Renal cortical epithelial cell (primary cell): ENCODE measurements around the gene TRIM10. TPM values are rescaled to one million over a fixed set of nuclear protein-coding genes. Genes with fewer than 3 reads are reported as not detected.

Source experiments
- total RNA-seq: library from RNA; depleted of rRNA; stranded (reverse); fragments of >200 nt; gene quantifications from 2 replicates; pipeline ENCODE4 v1.2.3, GENCODE V29; 2014

The TRIM10 gene
- total RNA-seq, 1 donor from 2014 or later = not detected

Other genes starting within 250 kb of the TRIM10 start
- 611 and 802 TPM in 2 replicates for gene HLA-A, start 218.7 kb downstream of the TRIM10 start, total RNA-seq
- gene POLR1H, start 99.9 kb downstream of the TRIM10 start, total RNA-seq = 12.3 and 32.3 TPM in 2 replicates
- gene PPP1R11, start 94.0 kb downstream of the TRIM10 start, total RNA-seq = 14.1 and 22.0 TPM in 2 replicates
- gene RNF39, start 85.4 kb downstream of the TRIM10 start, total RNA-seq = 0.05 TPM in 1 of 2 replicates, not detected in the other
- not detected in 2 replicates for gene TRIM31, start 48.1 kb downstream of the TRIM10 start, total RNA-seq
- not detected in 2 replicates for gene TRIM40, start 25.1 kb downstream of the TRIM10 start, total RNA-seq
- gene TRIM15, start 2.3 kb upstream of the TRIM10 start, total RNA-seq = 0.17 TPM in 1 of 2 replicates, not detected in the other
- 23.4 and 45.6 TPM in 2 replicates for gene TRIM26, start 52.2 kb upstream of the TRIM10 start, total RNA-seq
- gene TRIM39, start 165.7 kb upstream of the TRIM10 start, total RNA-seq = 9.6 and 14.1 TPM in 2 replicates
- gene RPP21, start 183.9 kb upstream of the TRIM10 start, total RNA-seq = 15.8 and 34.7 TPM in 2 replicates